Neural crest cell (in vitro differentiated cells): Measurements from ENCODE around the gene NDUFAF3. TPM values are rescaled to one million over a fixed set of nuclear protein-coding genes. Genes with fewer than 3 reads are reported as not detected.

Source experiments
- DNase-seq: peaks from one replicate; pipeline ENCODE4 v3.0.0; 2021; ENCODE audit warnings: low read depth, mixed read lengths, low spot score
- H3K27ac Mint-ChIP-seq: one replicate; pipeline ENCODE4 v1.8.0; 2021; ENCODE audit warnings: mild to moderate bottlenecking, mixed read lengths; ENCODE audit not compliant: unreplicated experiment
- H3K27me3 Mint-ChIP-seq: 2 replicates; pipeline ENCODE4 v1.8.0; 2021; ENCODE audit warnings: low read depth, mild to moderate bottlenecking, mixed read lengths
- H3K36me3 Mint-ChIP-seq: 2 replicates; pipeline ENCODE4 v1.8.0; 2021; ENCODE audit warnings: low read depth, mild to moderate bottlenecking, mixed read lengths
- H3K4me1 Mint-ChIP-seq: 2 replicates; pipeline ENCODE4 v1.8.0; 2021; ENCODE audit warnings: mixed read lengths
- H3K4me3 Mint-ChIP-seq: one replicate; pipeline ENCODE4 v1.8.0; 2021; ENCODE audit warnings: mild to moderate bottlenecking, mixed read lengths
- H3K9me3 Mint-ChIP-seq: 2 replicates; pipeline ENCODE4 v1.8.0; 2021; ENCODE audit warnings: mixed read lengths
- total RNA-seq: library from RNA; stranded (reverse); gene quantifications from 2 replicates; pipeline ENCODE4 v1.2.1, GENCODE V29; 2021
- TF ChIP-seq, protein P1 (sequence below): fragments of 200-600 bp; sonication (generic); conservative IDR thresholded peaks from 2 replicates; pipeline ENCODE4 v1.5.0; 2021; ENCODE audit warnings: antibody characterized with exemption, mild to moderate bottlenecking

Gene NDUFAF3
- total RNA-seq, 1 donor from 2014 or later, result 70.9 TPM

DNA sequence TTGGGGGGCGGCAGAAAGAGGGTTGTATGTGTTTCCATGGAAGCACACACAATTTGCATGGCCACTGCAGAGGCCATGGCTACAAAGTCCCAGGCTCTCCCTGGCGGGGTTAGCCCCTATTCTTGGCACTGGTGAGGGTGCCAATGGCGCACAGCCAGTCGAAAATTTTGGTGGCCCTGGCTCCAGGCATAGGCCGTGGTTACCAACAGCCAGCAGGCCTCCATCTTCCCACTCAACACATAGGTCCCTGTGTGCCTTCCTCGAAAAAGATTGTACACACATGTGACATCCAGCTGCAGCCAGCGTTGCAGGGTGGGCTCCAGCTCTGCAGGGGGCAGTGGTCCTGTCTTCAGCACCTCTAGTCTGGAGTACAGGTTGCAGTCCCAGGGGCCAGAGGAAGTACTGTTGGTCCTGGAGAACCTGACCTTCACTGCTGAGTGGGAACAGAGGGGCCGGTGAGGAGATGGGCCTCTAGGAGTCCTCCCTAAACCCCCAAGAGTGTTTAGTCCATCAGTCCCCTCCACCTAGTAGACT is 24.8 kb upstream of the NDUFAF3 start:
- DNase-seq, result no peak
- peaks cover 2% of the 10 kb centered on the region for H3K36me3 Mint-ChIP-seq
- no peaks in the 10 kb centered on the region for H3K9me3 Mint-ChIP-seq
- no peaks in the 10 kb centered on the region for H3K27me3 Mint-ChIP-seq
- no peak overlapping the region for H3K27ac Mint-ChIP-seq
- TF ChIP-seq, protein P1, sequence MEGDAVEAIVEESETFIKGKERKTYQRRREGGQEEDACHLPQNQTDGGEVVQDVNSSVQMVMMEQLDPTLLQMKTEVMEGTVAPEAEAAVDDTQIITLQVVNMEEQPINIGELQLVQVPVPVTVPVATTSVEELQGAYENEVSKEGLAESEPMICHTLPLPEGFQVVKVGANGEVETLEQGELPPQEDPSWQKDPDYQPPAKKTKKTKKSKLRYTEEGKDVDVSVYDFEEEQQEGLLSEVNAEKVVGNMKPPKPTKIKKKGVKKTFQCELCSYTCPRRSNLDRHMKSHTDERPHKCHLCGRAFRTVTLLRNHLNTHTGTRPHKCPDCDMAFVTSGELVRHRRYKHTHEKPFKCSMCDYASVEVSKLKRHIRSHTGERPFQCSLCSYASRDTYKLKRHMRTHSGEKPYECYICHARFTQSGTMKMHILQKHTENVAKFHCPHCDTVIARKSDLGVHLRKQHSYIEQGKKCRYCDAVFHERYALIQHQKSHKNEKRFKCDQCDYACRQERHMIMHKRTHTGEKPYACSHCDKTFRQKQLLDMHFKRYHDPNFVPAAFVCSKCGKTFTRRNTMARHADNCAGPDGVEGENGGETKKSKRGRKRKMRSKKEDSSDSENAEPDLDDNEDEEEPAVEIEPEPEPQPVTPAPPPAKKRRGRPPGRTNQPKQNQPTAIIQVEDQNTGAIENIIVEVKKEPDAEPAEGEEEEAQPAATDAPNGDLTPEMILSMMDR, result no peak
- no peak overlapping the region for H3K4me3 Mint-ChIP-seq
- H3K4me1 Mint-ChIP-seq, result peaks cover 19% of the 10 kb centered on the region

- Mint-ChIP-seq H3K27me3 (no peaks in the 10 kb centered on the region), H3K4me1 (peaks cover 19% of the 10 kb centered on the region), H3K36me3 (peaks cover 2% of the 10 kb centered on the region), H3K9me3 (no peaks in the 10 kb centered on the region), H3K4me3 (peak overlapping the region; percentile 44), H3K27ac (no peak overlapping the region)
- peak; percentile 48 for DNase-seq
- TF ChIP-seq, protein P1, result no peak
Measured at GRCh38 chr3:48997714-48998637, 23.9 kb upstream of the NDUFAF3 start.

DNA sequence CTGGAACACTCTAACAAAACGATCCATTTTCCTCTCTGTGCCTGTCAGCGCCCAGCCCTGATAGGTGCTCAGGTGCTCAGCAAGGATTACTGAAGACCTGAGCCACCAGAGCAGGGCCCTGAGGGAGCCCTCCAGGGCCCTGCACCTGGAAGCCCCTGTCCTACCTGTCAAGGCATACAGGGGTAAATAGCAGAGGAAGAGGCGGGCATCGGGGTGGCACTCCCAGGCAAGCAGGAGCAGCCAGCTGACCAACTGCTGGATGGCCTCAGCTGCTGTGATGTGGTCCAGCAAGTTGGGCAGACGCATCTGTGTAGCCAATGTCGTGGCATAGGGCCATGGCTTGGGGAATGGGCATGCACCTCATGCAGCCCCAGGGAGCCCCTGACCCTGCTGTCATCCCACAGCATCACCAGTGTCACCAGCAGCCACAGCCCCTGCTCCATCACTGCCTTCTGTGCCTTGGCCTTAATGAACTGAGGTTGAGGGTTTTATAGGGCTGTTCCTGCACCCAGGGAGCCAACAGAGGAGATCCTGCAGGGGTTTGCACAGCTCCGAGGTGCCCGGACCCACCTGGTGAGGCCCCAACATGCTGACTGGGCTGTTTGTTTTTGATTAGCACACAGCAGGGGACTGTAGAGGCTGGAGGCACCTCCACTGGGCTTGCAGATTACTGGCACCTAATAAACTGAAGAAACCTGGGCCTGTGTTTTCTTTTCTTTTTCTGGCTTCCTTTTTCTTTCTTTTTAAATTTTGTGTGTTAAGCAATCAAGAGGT is 22.6 kb upstream of the NDUFAF3 start:
- no peak for DNase-seq
- H3K4me1 Mint-ChIP-seq, result peaks cover 19% of the 10 kb centered on the region
- no peaks in the 10 kb centered on the region for H3K9me3 Mint-ChIP-seq
- peak overlapping the region; percentile 19 for H3K27ac Mint-ChIP-seq
- TF ChIP-seq, protein P1, result no peak
- no peak overlapping the region for H3K4me3 Mint-ChIP-seq
- H3K27me3 Mint-ChIP-seq, result no peaks in the 10 kb centered on the region
- peaks cover 2% of the 10 kb centered on the region for H3K36me3 Mint-ChIP-seq

GRCh38 chr3:49001155-49001554 is 20.8 kb upstream of the NDUFAF3 start:
- Mint-ChIP-seq H3K4me3 (no peak overlapping the region), H3K27ac (no peak overlapping the region), H3K9me3 (no peaks in the 10 kb centered on the region), H3K27me3 (no peaks in the 10 kb centered on the region), H3K4me1 (peaks cover 20% of the 10 kb centered on the region), H3K36me3 (no peaks in the 10 kb centered on the region)
- DNase-seq, result no peak
- TF ChIP-seq, protein P1, result no peak

- Mint-ChIP-seq H3K27ac (no peak overlapping the region), H3K9me3 (no peaks in the 10 kb centered on the region), H3K27me3 (peaks cover 3% of the 10 kb centered on the region), H3K4me1 (peaks cover 30% of the 10 kb centered on the region), H3K36me3 (peaks cover 10% of the 10 kb centered on the region), H3K4me3 (peak overlapping the region; percentile 44)
- TF ChIP-seq, protein P1, result no peak
- no peak for DNase-seq
Measured at GRCh38 chr3:49004352-49005302, 17.3 kb upstream of the NDUFAF3 start.
